ENCODE data around the gene EBPL. TPM values are rescaled to one million over a fixed set of nuclear protein-coding genes. Genes with fewer than 3 reads are reported as not detected.

Gene EBPL
- total RNA-seq, 2 donors from 2014 or later = 12.2 to 43.9 TPM

GRCh38 chr13:49625392-49626079, 65.8 kb downstream of the EBPL start:
- DNase-seq (ENCODE audit: low spot score) (no peak), ATAC-seq (ENCODE audit: insufficient number of reproducible peaks, low FRiP score, low read depth) (no peak)
- Histone ChIP-seq H3K36me3 (no peaks in the 10 kb centered on the region), H3K27ac (no peak overlapping the region), H3K27me3 (replicated peaks; ENCODE audit: insufficient read depth) (no peaks in the 10 kb centered on the region), H3K4me3 (no peak overlapping the region), H3K9me3 (no peaks in the 10 kb centered on the region), H3K4me1 (ENCODE audit: control insufficient read depth in 1 of 2, low read depth in 2 of 2) (peaks cover 0 to 5% of the 10 kb centered on the region in 2 donors)
- TF ChIP-seq CTCF (IDR thresholded peaks at IDR 0.05) = no peak

GRCh38 chr13:49624229-49624628, 67.1 kb downstream of the EBPL start:
- Histone ChIP-seq H3K27me3 (replicated peaks; ENCODE audit: insufficient read depth) (no peaks in the 10 kb centered on the region), H3K36me3 (no peaks in the 10 kb centered on the region), H3K4me3 (no peak overlapping the region), H3K27ac (no peak overlapping the region), H3K4me1 (ENCODE audit: control insufficient read depth in 1 of 2, low read depth in 2 of 2) (peaks cover 0 to 5% of the 10 kb centered on the region in 2 donors), H3K9me3 (no peaks in the 10 kb centered on the region)
- TF ChIP-seq CTCF (IDR thresholded peaks at IDR 0.05) = no peak
- no peak for ATAC-seq (ENCODE audit: insufficient number of reproducible peaks, low FRiP score, low read depth)
- DNase-seq (ENCODE audit: low spot score) = no peak

GRCh38 chr13:49622174-49622946, 68.9 kb downstream of the EBPL start:
- no peak overlapping the region for H3K4me3 ChIP-seq
- no peak for TF ChIP-seq CTCF (IDR thresholded peaks at IDR 0.05)
- no peaks in the 10 kb centered on the region for H3K36me3 ChIP-seq
- peaks cover 0 to 5% of the 10 kb centered on the region in 2 donors for H3K4me1 ChIP-seq (ENCODE audit: control insufficient read depth in 1 of 2, low read depth in 2 of 2)
- H3K27me3 ChIP-seq (replicated peaks; ENCODE audit: insufficient read depth) = no peaks in the 10 kb centered on the region
- no peak for ATAC-seq (ENCODE audit: insufficient number of reproducible peaks, low FRiP score, low read depth)
- H3K9me3 ChIP-seq = no peaks in the 10 kb centered on the region
- no peak for DNase-seq (ENCODE audit: low spot score)
- H3K27ac ChIP-seq = no peak overlapping the region

GRCh38 chr13:49620170-49620621, 71.1 kb downstream of the EBPL start:
- Histone ChIP-seq H3K36me3 (no peaks in the 10 kb centered on the region), H3K27me3 (replicated peaks; ENCODE audit: insufficient read depth) (no peaks in the 10 kb centered on the region), H3K4me3 (no peak overlapping the region), H3K27ac (no peak overlapping the region), H3K9me3 (no peaks in the 10 kb centered on the region), H3K4me1 (ENCODE audit: control insufficient read depth in 1 of 2, low read depth in 2 of 2) (peaks cover 5 to 17% of the 10 kb centered on the region in 2 donors)
- ATAC-seq (ENCODE audit: insufficient number of reproducible peaks, low FRiP score, low read depth) (no peak), DNase-seq (ENCODE audit: low spot score) (no peak)
- TF ChIP-seq CTCF (IDR thresholded peaks at IDR 0.05) = no peak

GRCh38 chr13:49616676-49617065, 74.6 kb downstream of the EBPL start:
- ATAC-seq (ENCODE audit: insufficient number of reproducible peaks, low FRiP score, low read depth) (no peak), DNase-seq (ENCODE audit: low spot score) (no peak)
- Histone ChIP-seq H3K27ac (peak overlapping the region in 1 of 2 donors; percentile 19), H3K36me3 (no peaks in the 10 kb centered on the region), H3K4me1 (ENCODE audit: control insufficient read depth in 1 of 2, low read depth in 2 of 2) (peaks cover 5 to 12% of the 10 kb centered on the region in 2 donors), H3K4me3 (no peak overlapping the region), H3K27me3 (replicated peaks; ENCODE audit: insufficient read depth) (no peaks in the 10 kb centered on the region), H3K9me3 (no peaks in the 10 kb centered on the region)
- no peak for TF ChIP-seq CTCF (IDR thresholded peaks at IDR 0.05)

Measured in thoracic aorta (tissue), 2 donors.